Large intestine (tissue), 3 donors: Measurements from ENCODE around the gene ENAH. TPM values are rescaled to one million over a fixed set of nuclear protein-coding genes. Genes with fewer than 3 reads are reported as not detected.

Source experiments
- DNase-seq, 2 donors: peaks; one replicate each; pipeline versions ENCODE4 v3.0.0 to v3.0.0-alpha.2; 2013
- H3K27ac ChIP-seq: one replicate; pipeline ENCODE4 v1.5.1; 2013; ENCODE audit warnings: low read length
- H3K27me3 ChIP-seq: 2 replicates; pipeline ENCODE4 v1.6.1; 2013; ENCODE audit warnings: low read length; ENCODE audit not compliant: control insufficient read depth, insufficient read depth
- H3K36me3 ChIP-seq: 2 replicates; pipeline ENCODE4 v1.6.1; 2013; ENCODE audit warnings: low read length; ENCODE audit not compliant: control insufficient read depth, insufficient read depth
- H3K4me1 ChIP-seq: one replicate; pipeline ENCODE4 v1.6.1; 2013; ENCODE audit warnings: low read length; ENCODE audit not compliant: control insufficient read depth, insufficient read depth
- H3K4me3 ChIP-seq: one replicate; pipeline ENCODE4 v1.5.1; 2013; ENCODE audit warnings: low read length
- H3K9me3 ChIP-seq: one replicate; pipeline ENCODE4 v1.6.1; 2013; ENCODE audit warnings: mild to moderate bottlenecking, low read depth, low read length, moderate library complexity; ENCODE audit not compliant: control insufficient read depth
- WGBS: methylation state at CpG from one replicate; pipeline ENCODE4 v1.1.5; 2013; ENCODE audit warnings: low lambda C conversion rate; ENCODE audit not compliant: insufficient coverage; 5-methylcytosine and 5-hydroxymethylcytosine counted together
- polyA plus RNA-seq: library from polyadenylated mRNA; unstranded; fragments of 120-200 nt; gene quantifications from one replicate; pipeline ENCODE4 v1.2.1, GENCODE V29; 2013

The ENAH gene
- polyA plus RNA-seq, 1 donor = 44.4 TPM

DNA sequence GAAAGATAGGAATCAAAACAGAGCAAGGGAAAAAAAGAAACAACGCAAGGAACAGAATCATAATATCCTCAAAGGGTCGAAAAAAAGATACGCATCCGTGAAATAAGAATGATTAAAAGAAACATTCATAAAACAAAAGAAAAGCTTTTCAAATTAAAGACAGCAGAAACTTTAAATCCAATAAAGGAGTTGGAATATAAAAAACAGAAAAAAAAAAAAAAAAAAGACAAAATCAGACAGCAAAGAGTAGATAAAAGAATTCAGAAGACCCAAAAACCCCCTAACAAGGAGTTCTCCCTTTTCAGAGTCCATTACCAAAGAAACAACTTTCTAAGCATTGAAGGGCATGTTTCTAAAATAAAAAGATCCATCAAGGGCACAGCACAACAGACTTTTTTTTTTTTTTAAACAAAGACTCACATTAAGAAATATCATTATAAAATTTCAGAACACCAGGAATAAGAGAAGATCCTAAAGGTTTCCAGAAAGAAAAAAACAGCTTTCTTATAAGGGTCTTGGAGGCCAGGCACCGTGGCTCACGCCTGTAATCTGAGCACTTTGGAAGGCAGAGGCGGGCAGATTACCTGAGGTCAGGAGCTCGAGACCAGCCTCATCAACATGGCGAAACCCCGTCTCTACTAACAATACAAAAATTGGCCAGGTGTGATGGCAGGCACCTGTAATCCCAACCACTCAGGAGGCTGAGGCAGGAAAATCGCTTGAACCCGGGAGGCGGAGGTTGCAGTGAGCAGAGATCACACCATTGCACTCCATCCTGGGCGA, 44.7 kb downstream of the ENAH start:
- Histone ChIP-seq H3K9me3 (no peaks in the 10 kb centered on the region), H3K4me3 (no peak overlapping the region), H3K27ac (no peak overlapping the region), H3K27me3 (no peaks in the 10 kb centered on the region), H3K36me3 (no peaks in the 10 kb centered on the region), H3K4me1 (no peaks in the 10 kb centered on the region)
- 88% methylated on average over 4 of the region's 14 CpGs for WGBS
- no peak for DNase-seq

DNA sequence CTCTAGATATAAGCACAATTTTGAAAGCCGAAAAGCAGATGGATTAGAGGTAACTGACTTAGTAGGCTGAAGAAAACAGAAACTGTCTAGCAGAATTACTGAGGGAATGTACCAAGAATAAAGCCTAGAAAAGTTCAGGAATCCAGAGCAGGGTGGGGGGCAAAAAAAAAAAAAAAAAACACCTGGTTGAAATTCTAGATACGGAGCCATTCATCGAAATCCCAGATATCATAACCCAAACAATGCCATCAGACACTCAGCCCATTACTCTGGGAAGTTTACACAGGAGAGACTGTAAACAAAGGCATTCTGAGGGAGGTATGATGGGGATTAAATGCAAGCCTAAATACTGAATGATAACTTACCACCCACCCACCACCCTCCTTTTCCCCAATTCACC, 45.6 kb downstream of the ENAH start:
- Histone ChIP-seq H3K36me3 (no peaks in the 10 kb centered on the region), H3K27me3 (no peaks in the 10 kb centered on the region), H3K27ac (no peak overlapping the region), H3K4me1 (no peaks in the 10 kb centered on the region), H3K4me3 (no peak overlapping the region), H3K9me3 (no peaks in the 10 kb centered on the region)
- no CpG with 5 or more reads among the region's 3 CpGs for WGBS
- DNase-seq = no peak

DNA sequence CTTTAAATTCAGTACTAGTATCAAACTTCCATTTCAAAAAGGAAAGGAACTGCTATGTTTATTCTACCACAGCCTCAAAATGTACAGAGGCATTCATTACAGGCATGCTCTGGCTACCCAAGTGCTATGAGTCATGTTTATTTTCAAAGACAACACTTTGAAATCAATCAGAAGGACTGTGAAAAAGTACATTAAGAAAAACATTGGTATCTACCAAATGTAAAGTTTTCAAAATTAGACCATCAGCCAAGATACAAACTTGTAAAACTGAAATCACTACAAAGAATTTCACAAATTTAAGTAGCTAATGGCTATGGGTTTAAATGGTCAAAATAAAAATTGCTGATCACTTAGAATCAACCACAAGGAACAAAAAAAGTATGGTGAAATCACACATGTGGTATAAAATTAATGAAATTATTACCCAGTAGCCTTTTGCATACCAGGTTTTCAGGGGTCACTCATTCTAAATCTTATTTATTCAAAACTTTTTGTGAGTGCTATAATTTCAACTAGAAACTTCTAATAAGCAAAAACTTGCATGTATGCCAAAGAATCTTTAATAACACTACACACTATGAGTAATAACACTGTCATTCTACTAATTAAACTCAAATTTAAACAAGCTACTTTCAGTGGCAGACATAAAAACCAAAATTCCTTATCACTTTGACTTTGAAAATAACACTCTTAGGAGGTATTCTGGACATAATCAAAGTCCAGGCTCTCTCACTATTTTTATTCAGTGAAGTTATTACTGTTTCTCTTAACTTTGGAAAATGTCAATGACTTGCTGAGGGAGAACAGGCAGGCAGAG, 49.2 kb downstream of the ENAH start:
- Histone ChIP-seq H3K4me3 (no peak overlapping the region), H3K9me3 (no peaks in the 10 kb centered on the region), H3K27ac (no peak overlapping the region), H3K27me3 (no peaks in the 10 kb centered on the region), H3K4me1 (no peaks in the 10 kb centered on the region), H3K36me3 (no peaks in the 10 kb centered on the region)
- no peak for DNase-seq

DNA sequence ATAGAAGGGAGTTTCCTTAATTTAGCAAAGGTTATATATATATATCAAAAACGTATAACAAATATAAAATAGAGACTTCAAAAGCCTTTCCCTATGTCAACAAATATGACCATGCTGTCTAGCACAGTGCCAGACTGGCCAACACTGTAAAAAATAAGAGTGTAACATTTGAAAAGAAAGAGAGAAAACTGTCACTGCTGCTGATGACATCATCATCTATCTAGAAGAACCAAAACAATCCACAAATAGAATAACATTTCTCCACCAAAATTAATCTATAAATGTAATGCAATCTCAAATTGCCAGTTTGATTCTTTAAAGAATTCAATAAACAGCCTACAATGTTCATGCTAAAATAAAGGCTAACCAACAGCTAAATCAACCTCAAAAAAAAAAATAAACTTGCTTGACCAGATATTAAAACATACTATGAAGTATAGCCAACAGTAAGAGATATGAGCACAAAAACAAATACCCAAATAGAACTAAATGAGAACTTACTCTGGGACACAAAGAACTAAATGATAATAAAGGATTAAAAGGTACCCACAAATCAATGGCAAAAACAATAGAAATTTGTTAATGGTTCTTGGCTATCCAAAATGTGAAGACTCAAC, 50.2 kb downstream of the ENAH start:
- DNase-seq = no peak
- no CpG with 5 or more reads among the region's 1 CpG for WGBS
- H3K9me3 ChIP-seq = no peaks in the 10 kb centered on the region
- H3K4me3 ChIP-seq = no peak overlapping the region
- no peak overlapping the region for H3K27ac ChIP-seq
- no peaks in the 10 kb centered on the region for H3K4me1 ChIP-seq
- H3K27me3 ChIP-seq = no peaks in the 10 kb centered on the region
- H3K36me3 ChIP-seq = no peaks in the 10 kb centered on the region

DNA sequence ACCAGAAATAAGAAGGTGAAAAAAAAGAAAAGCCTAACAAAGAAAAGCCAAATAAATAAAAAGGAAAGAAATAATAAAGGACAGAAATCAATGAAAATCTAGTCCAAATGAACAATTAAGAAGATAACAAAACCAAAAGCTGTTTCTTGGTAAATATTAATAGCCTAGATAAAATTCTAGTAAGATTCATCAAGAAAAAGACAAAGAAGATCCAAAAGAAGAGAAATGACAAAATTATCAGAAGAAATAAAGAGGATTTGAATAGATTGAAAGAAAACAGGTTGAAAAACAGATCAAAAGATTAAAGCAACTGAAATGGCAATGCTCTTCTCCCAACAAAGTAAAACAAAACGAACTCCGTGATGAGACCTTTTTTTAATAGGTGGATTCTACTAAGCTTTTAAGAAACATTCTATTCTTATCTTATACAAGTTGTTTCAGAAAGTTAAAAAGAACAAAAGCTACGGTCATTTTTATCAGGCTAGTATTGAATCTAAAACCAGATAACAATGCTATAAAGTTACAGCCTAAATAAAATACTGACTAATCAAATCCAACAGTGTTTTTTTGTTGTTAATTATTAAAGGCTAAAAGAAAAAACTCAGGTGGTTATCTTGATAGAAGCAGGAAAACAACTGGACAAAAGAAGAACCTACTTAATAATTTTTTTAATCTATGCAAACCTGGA, 50.9 kb downstream of the ENAH start:
- Histone ChIP-seq H3K9me3 (no peaks in the 10 kb centered on the region), H3K4me3 (no peak overlapping the region), H3K27me3 (no peaks in the 10 kb centered on the region), H3K27ac (no peak overlapping the region), H3K36me3 (no peaks in the 10 kb centered on the region), H3K4me1 (no peaks in the 10 kb centered on the region)
- DNase-seq = no peak
- WGBS = 40% methylated on average over 1 of the region's 3 CpGs

DNA sequence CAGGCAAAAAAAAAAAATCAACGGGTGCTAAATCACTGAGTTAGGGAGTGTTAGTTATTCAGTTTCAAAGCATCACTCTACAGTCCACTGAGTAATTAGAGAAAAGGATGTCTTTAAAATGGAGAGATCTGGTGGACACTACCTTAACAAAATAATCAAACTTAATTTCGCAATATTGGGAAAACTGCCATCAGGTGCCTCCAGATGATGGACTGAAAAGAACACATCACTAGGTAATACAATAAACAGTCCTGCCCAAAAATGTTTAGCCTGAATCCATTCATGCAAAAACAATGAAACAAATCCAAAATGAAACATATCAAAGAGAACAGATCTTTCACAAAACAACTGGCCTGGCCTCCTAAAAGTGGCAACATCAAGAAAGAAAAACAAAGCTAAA, 54.1 kb downstream of the ENAH start:
- Histone ChIP-seq H3K9me3 (no peaks in the 10 kb centered on the region), H3K27me3 (no peaks in the 10 kb centered on the region), H3K4me3 (no peak overlapping the region), H3K36me3 (no peaks in the 10 kb centered on the region), H3K4me1 (no peaks in the 10 kb centered on the region), H3K27ac (no peak overlapping the region)
- WGBS = no CpG with 5 or more reads among the region's 2 CpGs
- DNase-seq = no peak

DNA sequence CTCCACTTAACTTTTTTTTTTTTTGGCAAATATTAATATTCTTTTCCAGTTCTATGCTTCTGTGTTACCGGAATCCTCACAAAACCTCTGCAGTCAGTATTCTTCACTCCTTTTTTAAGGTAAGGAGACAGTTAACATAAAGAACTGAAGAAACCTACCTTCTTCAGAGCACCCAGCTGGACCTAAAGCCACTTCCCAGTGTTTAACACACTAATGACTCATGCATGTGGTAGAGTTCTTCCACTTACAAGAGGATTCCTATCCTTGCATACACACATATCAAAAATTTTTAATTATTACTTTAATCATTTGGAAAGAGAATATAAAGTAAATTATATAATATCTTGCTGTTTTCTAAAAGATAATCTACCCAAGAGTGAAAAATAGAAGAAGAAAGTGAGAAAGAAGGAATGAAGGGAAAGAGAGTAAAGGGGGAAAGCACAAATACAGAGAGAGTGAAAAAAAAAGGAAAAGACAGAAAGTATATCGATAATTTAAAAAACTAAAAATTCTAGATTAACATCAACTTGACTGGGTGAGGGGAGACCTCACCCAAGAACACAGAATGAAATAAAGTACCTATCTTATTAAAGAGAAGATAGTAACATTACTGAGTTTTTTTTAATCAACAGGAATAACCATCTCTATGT, 54.9 kb downstream of the ENAH start:
- H3K9me3 ChIP-seq = no peaks in the 10 kb centered on the region
- no peak overlapping the region for H3K4me3 ChIP-seq
- H3K4me1 ChIP-seq = no peaks in the 10 kb centered on the region
- no peaks in the 10 kb centered on the region for H3K36me3 ChIP-seq
- 86% methylated on average over 1 of the region's 2 CpGs for WGBS
- no peaks in the 10 kb centered on the region for H3K27me3 ChIP-seq
- H3K27ac ChIP-seq = no peak overlapping the region
- no peak for DNase-seq

DNA sequence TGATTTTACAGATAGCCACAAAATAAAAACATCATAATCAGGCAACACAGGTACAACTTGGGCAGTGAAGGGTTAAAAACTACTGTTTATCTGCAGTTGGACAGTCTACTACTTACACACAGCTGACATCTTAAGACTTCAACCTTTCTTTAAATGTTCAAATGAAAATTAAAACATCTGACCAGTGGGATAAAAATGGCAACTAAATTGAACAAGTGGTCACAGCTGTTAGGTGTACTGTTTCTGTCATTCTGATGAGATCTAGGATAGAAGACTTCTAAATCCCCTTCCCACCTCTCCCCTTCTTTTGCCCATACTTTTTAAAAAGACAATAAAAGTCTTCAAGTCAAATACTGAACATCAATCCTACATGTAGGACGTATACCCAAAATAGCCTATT, 56.2 kb downstream of the ENAH start:
- H3K4me1 ChIP-seq = no peaks in the 10 kb centered on the region
- H3K9me3 ChIP-seq = no peaks in the 10 kb centered on the region
- no peaks in the 10 kb centered on the region for H3K27me3 ChIP-seq
- no CpG with 5 or more reads among the region's 1 CpG for WGBS
- H3K4me3 ChIP-seq = no peak overlapping the region
- no peak for DNase-seq
- no peaks in the 10 kb centered on the region for H3K36me3 ChIP-seq
- H3K27ac ChIP-seq = no peak overlapping the region

DNA sequence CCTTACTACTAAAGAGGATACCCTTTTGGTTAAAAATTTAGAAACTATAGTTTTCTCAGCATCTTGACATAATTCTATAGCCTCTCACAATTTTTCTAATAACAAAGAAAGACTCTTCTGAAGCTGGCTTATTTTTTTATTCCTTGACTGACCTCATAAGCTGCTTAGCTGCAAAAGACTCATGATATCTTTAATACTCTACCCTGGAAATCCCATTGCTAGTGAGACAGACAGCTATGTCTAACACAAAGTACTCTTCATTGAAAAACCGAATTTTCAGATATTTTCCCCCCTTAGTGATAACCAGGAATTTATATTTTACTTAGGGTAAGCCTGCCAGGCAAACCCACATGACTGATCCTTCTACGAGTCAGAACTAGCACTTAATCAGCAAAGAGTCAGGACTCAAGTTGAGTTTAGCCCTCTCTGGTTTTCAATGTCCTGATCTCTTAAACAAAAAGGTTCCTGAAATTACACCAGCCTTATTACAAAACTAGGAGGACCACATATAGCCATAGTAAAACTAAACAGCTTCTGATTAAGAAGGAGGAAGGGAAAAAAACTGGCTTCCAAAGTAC, 56.9 kb downstream of the ENAH start:
- no peak overlapping the region for H3K4me3 ChIP-seq
- H3K4me1 ChIP-seq = no peaks in the 10 kb centered on the region
- no peak for DNase-seq
- H3K27me3 ChIP-seq = no peaks in the 10 kb centered on the region
- 100% methylated on average over 1 of the region's 2 CpGs for WGBS
- H3K36me3 ChIP-seq = no peaks in the 10 kb centered on the region
- no peak overlapping the region for H3K27ac ChIP-seq
- H3K9me3 ChIP-seq = no peaks in the 10 kb centered on the region

DNA sequence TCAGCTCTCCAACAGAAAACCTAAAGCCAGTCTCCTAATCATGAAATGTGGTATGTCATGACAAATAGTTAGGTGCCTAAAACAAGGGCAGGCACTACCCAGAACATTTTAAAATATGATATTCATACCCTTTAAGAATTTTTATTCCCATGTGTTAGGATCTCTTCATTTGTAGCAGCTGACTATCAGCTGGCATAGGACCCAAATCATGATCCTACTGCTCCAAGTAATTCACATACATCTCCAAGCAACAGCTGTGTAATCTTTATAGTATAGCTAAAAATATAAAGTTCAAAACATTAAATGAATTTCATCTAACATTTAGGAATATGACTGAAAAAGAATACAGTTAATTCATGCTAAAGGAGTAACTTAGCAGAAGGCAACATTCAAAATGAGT, 57.5 kb downstream of the ENAH start:
- Histone ChIP-seq H3K27ac (no peak overlapping the region), H3K9me3 (no peaks in the 10 kb centered on the region), H3K4me3 (no peak overlapping the region), H3K27me3 (no peaks in the 10 kb centered on the region), H3K36me3 (no peaks in the 10 kb centered on the region), H3K4me1 (no peaks in the 10 kb centered on the region)
- DNase-seq = no peak
